Neural cell (in vitro differentiated cells): ENCODE data around the gene FBXO9. TPM values are rescaled to one million over a fixed set of nuclear protein-coding genes. Genes with fewer than 3 reads are reported as not detected.
A peak's percentile ranks its signal among the peaks of the same experiment; 100 is the strongest.

Experiments used
- H2AFZ ChIP-seq: fragments of 200-600, 300-800 bp; sonication (generic), shearing (Covaris generic); 2 replicates; pipeline ENCODE4 v1.6.0; 2014; ENCODE audit warnings: low read depth, mild to moderate bottlenecking, antibody characterized with exemption, low read length, moderate library complexity
- H3F3A ChIP-seq: fragments of 200-600 bp; shearing (Covaris generic); 2 replicates; pipeline ENCODE4 v1.6.1; 2016; ENCODE audit warnings: mild to moderate bottlenecking, moderate library complexity, mixed read lengths, antibody characterized with exemption, low read length; ENCODE audit not compliant: insufficient read depth, poor library complexity, severe bottlenecking
- H3K27ac ChIP-seq: fragments of 200-600, 300-800 bp; sonication (generic), shearing (Covaris generic); 2 replicates; pipeline ENCODE4 v1.5.1; 2014; ENCODE audit warnings: mild to moderate bottlenecking, low read length, moderate library complexity
- H3K27me3 ChIP-seq: fragments of 300-800, 200-600 bp; sonication (generic), shearing (Covaris generic); 2 replicates; pipeline ENCODE4 v1.6.0; 2014; ENCODE audit warnings: mild to moderate bottlenecking, low read depth, low read length, moderate library complexity; ENCODE audit not compliant: insufficient read depth
- H3K36me3 ChIP-seq: fragments of 300-800, 200-600 bp; sonication (generic), shearing (Covaris generic); 2 replicates; pipeline ENCODE4 v1.5.1; 2014; ENCODE audit warnings: mild to moderate bottlenecking, antibody characterized with exemption, low read length, moderate library complexity; ENCODE audit not compliant: insufficient read depth
- H3K4me2 ChIP-seq: fragments of 300-800, 200-600 bp; sonication (generic), shearing (Covaris generic); 2 replicates; pipeline ENCODE4 v1.6.0; 2014; ENCODE audit warnings: mild to moderate bottlenecking, low read length
- H3K4me3 ChIP-seq: fragments of 300-800, 200-600 bp; sonication (generic), shearing (Covaris generic); 2 replicates; pipeline ENCODE4 v1.5.1; 2014; ENCODE audit warnings: mild to moderate bottlenecking, low read length, moderate library complexity
- H3K79me2 ChIP-seq: fragments of 200-600 bp; shearing (Covaris generic); replicated peaks from 2 replicates; pipeline ENCODE4 v1.6.0; 2014; ENCODE audit warnings: mild to moderate bottlenecking, low read length, moderate library complexity; ENCODE audit not compliant: insufficient read depth
- H3K9ac ChIP-seq: fragments of 300-800, 200-600 bp; sonication (generic), shearing (Covaris generic); 2 replicates; pipeline ENCODE4 v1.6.1; 2016; ENCODE audit warnings: mild to moderate bottlenecking, low read length, mixed read lengths
- H3K9me2 ChIP-seq: fragments of 200-600 bp; shearing (Covaris generic); 2 replicates; pipeline ENCODE4 v1.6.1; 2016; ENCODE audit warnings: mild to moderate bottlenecking, low read length, mixed read lengths; ENCODE audit not compliant: insufficient read depth
- H3K9me3 ChIP-seq: fragments of 200-600, 300-800 bp; sonication (generic), shearing (Covaris generic); 2 replicates; pipeline ENCODE4 v1.6.1; 2016; ENCODE audit warnings: mild to moderate bottlenecking, mixed run types, low read length, moderate library complexity, mixed read lengths
- H4K20me1 ChIP-seq: fragments of 200-600 bp; shearing (Covaris generic); 2 replicates; pipeline ENCODE4 v1.6.1; 2016; ENCODE audit warnings: mild to moderate bottlenecking, mixed run types; ENCODE audit not compliant: insufficient read depth
- EP300 ChIP-seq: fragments of 450-650 bp; conservative IDR thresholded peaks from 2 replicates; pipeline ENCODE4 v1.6.1; 2014; ENCODE audit warnings: antibody characterized with exemption, mild to moderate bottlenecking, moderate library complexity; ENCODE audit not compliant: poor library complexity, severe bottlenecking
- EZH2 ChIP-seq: fragments of 200-600, 300-800 bp; shearing (Covaris generic), sonication (generic); IDR thresholded peaks from 2 replicates; pipeline ENCODE4 v1.6.1; 2014; ENCODE audit warnings: antibody characterized with exemption, low read length, borderline replicate concordance, mild to moderate bottlenecking; ENCODE audit not compliant: insufficient read depth, poor library complexity, severe bottlenecking
- MXI1 ChIP-seq: fragments of 450-650 bp; conservative IDR thresholded peaks from 2 replicates; pipeline ENCODE4 v1.6.1; 2014; ENCODE audit warnings: antibody characterized with exemption, mild to moderate bottlenecking; ENCODE audit not compliant: poor library complexity, severe bottlenecking
- POLR2AphosphoS5 ChIP-seq: IDR thresholded peaks from 2 replicates; pipeline ENCODE4 v1.6.1; 2012
- RAD21 ChIP-seq: fragments of 450-650 bp; conservative IDR thresholded peaks from 2 replicates; pipeline ENCODE4 v1.6.1; 2014; ENCODE audit warnings: antibody characterized with exemption, mild to moderate bottlenecking, moderate library complexity
- SMC3 ChIP-seq: fragments of 450-650 bp; conservative IDR thresholded peaks from 2 replicates; pipeline ENCODE4 v1.6.1; 2014; ENCODE audit warnings: antibody characterized with exemption, mild to moderate bottlenecking, moderate library complexity; ENCODE audit not compliant: poor library complexity
- TAF1 ChIP-seq: IDR thresholded peaks from 2 replicates; pipeline ENCODE4 v1.6.1; 2012; ENCODE audit warnings: low read depth
- polyA plus RNA-seq: library from polyadenylated mRNA; depleted of rRNA; stranded (reverse); fragments of >200 nt; gene quantifications from 2 replicates; pipeline ENCODE4 v1.2.3, GENCODE V29; 2014
- TF ChIP-seq, protein P1 (sequence below): fragments of 450-650 bp; IDR thresholded peaks from 2 replicates; pipeline ENCODE4 v1.5.1; 2014; ENCODE audit warnings: antibody characterized with exemption, mild to moderate bottlenecking, moderate library complexity; ENCODE audit not compliant: poor library complexity, severe bottlenecking
- TF ChIP-seq, protein P2 (sequence below): IDR thresholded peaks from 2 replicates; pipeline ENCODE4 v1.6.1; 2012; ENCODE audit warnings: borderline replicate concordance

Gene FBXO9
- polyA plus RNA-seq, 1 donor from 2014 or later = 92.2 TPM

DNA sequence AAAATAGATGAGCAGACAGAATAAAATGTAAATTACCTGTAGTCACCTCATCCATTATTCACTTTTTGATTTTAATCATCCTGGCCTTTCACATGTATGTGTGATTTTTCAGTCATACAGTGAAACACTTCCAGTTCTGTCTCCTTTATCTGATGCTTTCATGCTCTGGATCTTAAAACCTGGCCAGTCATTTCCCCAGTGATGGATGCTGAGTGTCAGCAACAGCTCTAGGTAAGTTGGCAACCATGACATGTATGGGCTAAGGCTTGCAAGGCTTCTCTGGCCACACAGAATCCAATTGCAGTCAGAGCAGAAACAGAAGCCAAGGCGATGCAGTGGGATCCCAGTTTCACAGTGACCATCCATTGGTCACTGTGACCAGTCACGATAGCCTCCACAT, 35.8 kb downstream of the FBXO9 start:
- no peaks in the 10 kb centered on the region for H3K27me3 ChIP-seq
- H3K9ac ChIP-seq = no peak overlapping the region
- no peak overlapping the region for H3K27ac ChIP-seq
- H3K4me3 ChIP-seq = no peak overlapping the region
- no peak overlapping the region for H3K4me2 ChIP-seq
- TF ChIP-seq TAF1 = no peak
- no peak for TF ChIP-seq RAD21
- TF ChIP-seq POLR2AphosphoS5 = no peak
- TF ChIP-seq EZH2 = no peak
- TF ChIP-seq, protein P1, sequence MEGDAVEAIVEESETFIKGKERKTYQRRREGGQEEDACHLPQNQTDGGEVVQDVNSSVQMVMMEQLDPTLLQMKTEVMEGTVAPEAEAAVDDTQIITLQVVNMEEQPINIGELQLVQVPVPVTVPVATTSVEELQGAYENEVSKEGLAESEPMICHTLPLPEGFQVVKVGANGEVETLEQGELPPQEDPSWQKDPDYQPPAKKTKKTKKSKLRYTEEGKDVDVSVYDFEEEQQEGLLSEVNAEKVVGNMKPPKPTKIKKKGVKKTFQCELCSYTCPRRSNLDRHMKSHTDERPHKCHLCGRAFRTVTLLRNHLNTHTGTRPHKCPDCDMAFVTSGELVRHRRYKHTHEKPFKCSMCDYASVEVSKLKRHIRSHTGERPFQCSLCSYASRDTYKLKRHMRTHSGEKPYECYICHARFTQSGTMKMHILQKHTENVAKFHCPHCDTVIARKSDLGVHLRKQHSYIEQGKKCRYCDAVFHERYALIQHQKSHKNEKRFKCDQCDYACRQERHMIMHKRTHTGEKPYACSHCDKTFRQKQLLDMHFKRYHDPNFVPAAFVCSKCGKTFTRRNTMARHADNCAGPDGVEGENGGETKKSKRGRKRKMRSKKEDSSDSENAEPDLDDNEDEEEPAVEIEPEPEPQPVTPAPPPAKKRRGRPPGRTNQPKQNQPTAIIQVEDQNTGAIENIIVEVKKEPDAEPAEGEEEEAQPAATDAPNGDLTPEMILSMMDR = no peak
- no peak for TF ChIP-seq MXI1
- no peak for TF ChIP-seq EP300
- no peak for TF ChIP-seq SMC3
- TF ChIP-seq, protein P2, sequence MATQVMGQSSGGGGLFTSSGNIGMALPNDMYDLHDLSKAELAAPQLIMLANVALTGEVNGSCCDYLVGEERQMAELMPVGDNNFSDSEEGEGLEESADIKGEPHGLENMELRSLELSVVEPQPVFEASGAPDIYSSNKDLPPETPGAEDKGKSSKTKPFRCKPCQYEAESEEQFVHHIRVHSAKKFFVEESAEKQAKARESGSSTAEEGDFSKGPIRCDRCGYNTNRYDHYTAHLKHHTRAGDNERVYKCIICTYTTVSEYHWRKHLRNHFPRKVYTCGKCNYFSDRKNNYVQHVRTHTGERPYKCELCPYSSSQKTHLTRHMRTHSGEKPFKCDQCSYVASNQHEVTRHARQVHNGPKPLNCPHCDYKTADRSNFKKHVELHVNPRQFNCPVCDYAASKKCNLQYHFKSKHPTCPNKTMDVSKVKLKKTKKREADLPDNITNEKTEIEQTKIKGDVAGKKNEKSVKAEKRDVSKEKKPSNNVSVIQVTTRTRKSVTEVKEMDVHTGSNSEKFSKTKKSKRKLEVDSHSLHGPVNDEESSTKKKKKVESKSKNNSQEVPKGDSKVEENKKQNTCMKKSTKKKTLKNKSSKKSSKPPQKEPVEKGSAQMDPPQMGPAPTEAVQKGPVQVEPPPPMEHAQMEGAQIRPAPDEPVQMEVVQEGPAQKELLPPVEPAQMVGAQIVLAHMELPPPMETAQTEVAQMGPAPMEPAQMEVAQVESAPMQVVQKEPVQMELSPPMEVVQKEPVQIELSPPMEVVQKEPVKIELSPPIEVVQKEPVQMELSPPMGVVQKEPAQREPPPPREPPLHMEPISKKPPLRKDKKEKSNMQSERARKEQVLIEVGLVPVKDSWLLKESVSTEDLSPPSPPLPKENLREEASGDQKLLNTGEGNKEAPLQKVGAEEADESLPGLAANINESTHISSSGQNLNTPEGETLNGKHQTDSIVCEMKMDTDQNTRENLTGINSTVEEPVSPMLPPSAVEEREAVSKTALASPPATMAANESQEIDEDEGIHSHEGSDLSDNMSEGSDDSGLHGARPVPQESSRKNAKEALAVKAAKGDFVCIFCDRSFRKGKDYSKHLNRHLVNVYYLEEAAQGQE = no peak
- H2AFZ ChIP-seq = no peak overlapping the region
- no peaks in the 10 kb centered on the region for H4K20me1 ChIP-seq
- H3F3A ChIP-seq = no peaks in the 10 kb centered on the region
- peaks cover 10% of the 10 kb centered on the region for H3K36me3 ChIP-seq
- no peaks in the 10 kb centered on the region for H3K9me2 ChIP-seq
- no peaks in the 10 kb centered on the region for H3K79me2 ChIP-seq
- H3K9me3 ChIP-seq = no peaks in the 10 kb centered on the region

DNA sequence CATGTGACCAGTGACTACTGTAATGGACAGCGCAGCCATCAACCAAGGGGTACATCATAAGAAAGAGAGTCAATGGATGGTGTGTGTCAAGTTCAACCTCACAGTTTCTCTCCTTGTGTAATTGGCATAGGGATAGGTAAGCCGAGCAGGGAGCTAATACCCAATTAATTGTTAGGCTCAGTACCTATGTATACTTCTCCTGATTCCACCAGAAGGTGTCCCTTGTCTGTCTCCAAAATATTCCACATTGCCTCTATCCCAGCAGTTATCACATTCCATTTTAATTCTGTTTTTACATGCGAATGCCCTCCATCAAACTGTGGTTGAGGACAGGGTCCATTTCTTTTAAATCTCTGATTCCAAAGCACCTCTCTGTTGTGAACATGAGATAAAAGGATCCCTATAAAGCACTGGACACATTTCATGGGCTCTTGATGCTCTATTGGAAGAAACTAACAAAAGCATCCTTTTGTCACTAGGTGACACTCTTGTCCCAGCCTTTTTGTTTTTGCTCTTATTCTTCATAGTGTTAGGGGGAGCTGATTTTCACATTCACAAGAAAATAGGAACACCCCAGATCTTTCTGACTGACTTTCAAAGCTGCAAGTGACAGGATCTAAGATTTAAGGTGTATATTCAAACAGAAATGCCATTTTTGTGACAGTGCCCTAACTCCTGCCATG, 38.9 kb downstream of the FBXO9 start:
- Histone ChIP-seq H3K9me3 (no peaks in the 10 kb centered on the region), H3F3A (no peaks in the 10 kb centered on the region)

More for the DNA sequence above, 38.9 kb downstream of the FBXO9 start:
- H3K36me3 ChIP-seq = no peaks in the 10 kb centered on the region
- H3K4me3 ChIP-seq = no peak overlapping the region
- no peak overlapping the region for H3K27ac ChIP-seq
- H3K9ac ChIP-seq = no peak overlapping the region
- H3K79me2 ChIP-seq = no peaks in the 10 kb centered on the region
- TF ChIP-seq RAD21 (peak; percentile 66), EP300 (no peak), SMC3 (peak; percentile 66)
- TF ChIP-seq, protein P1 = peak; percentile 58
- no peaks in the 10 kb centered on the region for H4K20me1 ChIP-seq
- no peak overlapping the region for H3K4me2 ChIP-seq
- H2AFZ ChIP-seq = no peak overlapping the region
- H3K27me3 ChIP-seq = no peaks in the 10 kb centered on the region
- no peaks in the 10 kb centered on the region for H3K9me2 ChIP-seq
